H1 (cell line): ENCODE data around the gene ANKRD65. TPM values are rescaled to one million over a fixed set of nuclear protein-coding genes. Genes with fewer than 3 reads are reported as not detected.

ENCODE experiments used
- EGR1 ChIP-seq: IDR thresholded peaks from 2 replicates; pipeline ENCODE4 v1.6.1; 2011; ENCODE audit warnings: low read depth, low read length, borderline replicate concordance
- JUN ChIP-seq: IDR thresholded peaks from 2 replicates; pipeline ENCODE4 v1.6.1; 2011; ENCODE audit warnings: low read depth, mild to moderate bottlenecking, improper control_type of control experiment, low read length
- POU5F1 ChIP-seq: IDR thresholded peaks from 2 replicates; pipeline ENCODE4 v1.6.1; 2011; ENCODE audit warnings: low read depth, mild to moderate bottlenecking, low read length, moderate library complexity
- polyA plus RNA-seq, 7 experiments: library from polyadenylated mRNA; depleted of rRNA in 3 of 7; stranded (reverse) in 5 of 7; unstranded in 2 of 7; fragments of >200 nt in 5 of 7; fragments of 200-250 nt in 2 of 7; gene quantifications; 1 replicate in 5 of 7; 2 replicates in 1 of 7; 4 replicates in 1 of 7; pipeline versions ENCODE4 v1.2.1 to v1.2.3, GENCODE V29; 2011 to 2013; ENCODE audit warnings: missing spikeins in 2 of 7, mixed read lengths in 2 of 7
- total RNA-seq: library from RNA; stranded (reverse); fragmentation: NEBNext Ultra II Directional; extraction: Animal tissue kit (Norgen Biotek cat#: 25700); gene quantifications from 2 replicates; pipeline ENCODE4 v1.2.1, GENCODE V29; 2021
- TF ChIP-seq, protein P1 (sequence below): IDR thresholded peaks from 2 replicates; pipeline ENCODE4 v1.6.1; 2011; ENCODE audit warnings: low read length, improper control_type of control experiment
- TF ChIP-seq, protein P2 (sequence below): IDR thresholded peaks from 2 replicates; pipeline ENCODE4 v1.6.1; 2011; ENCODE audit warnings: low read depth, mild to moderate bottlenecking, low read length; ENCODE audit not compliant: insufficient read depth

The ANKRD65 gene
- total and polyA plus RNA-seq, 2 of the 8 experiments (the other 6 are each of a cell fraction or from before 2014, with no cell fraction given) = 1.8 to 2.0 TPM

DNA sequence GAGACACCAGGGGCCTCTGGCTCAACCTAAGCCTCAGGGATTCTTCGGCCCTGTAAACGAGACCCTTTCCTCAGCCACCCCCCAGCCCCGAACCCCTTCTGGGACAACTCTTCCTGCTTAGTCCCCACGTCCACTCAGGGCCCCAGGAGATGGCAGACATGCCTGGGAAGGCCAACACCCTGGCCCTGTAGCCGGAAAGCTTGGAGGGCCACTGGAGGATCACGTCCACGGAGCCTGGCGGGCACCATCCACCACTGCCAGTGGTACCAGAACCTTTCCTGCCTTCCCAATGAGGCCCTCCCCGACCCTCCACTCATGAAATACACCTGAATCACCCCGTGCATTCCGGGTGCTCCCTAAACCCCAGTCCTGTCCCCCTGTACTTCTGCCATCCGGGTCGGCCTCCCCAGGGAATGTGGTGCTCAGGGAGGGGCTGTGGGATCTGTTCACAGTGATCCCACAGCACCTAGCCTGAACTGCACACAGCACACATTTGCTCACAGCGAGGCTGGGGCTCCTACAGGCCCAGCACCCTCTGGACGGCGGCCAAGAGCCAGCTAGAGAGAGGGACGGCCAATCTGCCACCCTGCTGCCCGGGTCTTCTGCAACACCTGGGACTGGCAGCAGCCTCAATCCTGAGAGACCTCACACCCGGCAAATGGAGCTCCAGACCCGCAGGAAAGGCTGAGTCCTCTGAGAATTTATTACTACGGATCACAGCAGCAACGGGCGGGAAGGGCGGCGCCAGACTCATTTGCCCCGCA lies 47.8 kb downstream of the ANKRD65 start (continued):
- TF ChIP-seq, protein P1, sequence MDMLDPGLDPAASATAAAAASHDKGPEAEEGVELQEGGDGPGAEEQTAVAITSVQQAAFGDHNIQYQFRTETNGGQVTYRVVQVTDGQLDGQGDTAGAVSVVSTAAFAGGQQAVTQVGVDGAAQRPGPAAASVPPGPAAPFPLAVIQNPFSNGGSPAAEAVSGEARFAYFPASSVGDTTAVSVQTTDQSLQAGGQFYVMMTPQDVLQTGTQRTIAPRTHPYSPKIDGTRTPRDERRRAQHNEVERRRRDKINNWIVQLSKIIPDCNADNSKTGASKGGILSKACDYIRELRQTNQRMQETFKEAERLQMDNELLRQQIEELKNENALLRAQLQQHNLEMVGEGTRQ = no peak
- TF ChIP-seq, protein P2, sequence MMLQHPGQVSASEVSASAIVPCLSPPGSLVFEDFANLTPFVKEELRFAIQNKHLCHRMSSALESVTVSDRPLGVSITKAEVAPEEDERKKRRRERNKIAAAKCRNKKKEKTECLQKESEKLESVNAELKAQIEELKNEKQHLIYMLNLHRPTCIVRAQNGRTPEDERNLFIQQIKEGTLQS = no peak
- no peak for TF ChIP-seq POU5F1
- no peak for TF ChIP-seq JUN
- no peak for TF ChIP-seq EGR1
